ENCODE measurements around the gene C12orf57.

C12orf57 gene

GRCh38 chr12:6953442-6954315 is 9.9 kb downstream of the C12orf57 start:
- peak in 1 of 2 donors; percentile 70 for DNase-seq (ENCODE audit: low read depth in 2 of 2)

GRCh38 chr12:6954316-6955107 is 10.7 kb downstream of the C12orf57 start:
- no peak for DNase-seq (ENCODE audit: low read depth in 2 of 2)

- DNase-seq (ENCODE audit: low read depth in 2 of 2) = no peak
Observed at GRCh38 chr12:6955108-6956020, 11.5 kb downstream of the C12orf57 start.

GRCh38 chr12:6956021-6956727 is 12.4 kb downstream of the C12orf57 start:
- DNase-seq (ENCODE audit: low read depth in 2 of 2) = no peak

- DNase-seq (ENCODE audit: low read depth in 2 of 2) = no peak
Observed at GRCh38 chr12:6957151-6957701, 13.4 kb downstream of the C12orf57 start.

- DNase-seq (ENCODE audit: low read depth in 2 of 2) = no peak
Observed at GRCh38 chr12:6957741-6958608, 14.2 kb downstream of the C12orf57 start.

GRCh38 chr12:6958609-6959057 is 14.8 kb downstream of the C12orf57 start:
- DNase-seq (ENCODE audit: low read depth in 2 of 2) = no peak

- no peak for DNase-seq (ENCODE audit: low read depth in 2 of 2)
Observed at GRCh38 chr12:6959058-6959804, 15.4 kb downstream of the C12orf57 start.

GRCh38 chr12:6959805-6960592 is 16.2 kb downstream of the C12orf57 start:
- no peak for DNase-seq (ENCODE audit: low read depth in 2 of 2)

- no peak for DNase-seq (ENCODE audit: low read depth in 2 of 2)
Observed at GRCh38 chr12:6960593-6961277, 16.9 kb downstream of the C12orf57 start.

GRCh38 chr12:6961278-6961694 is 17.5 kb downstream of the C12orf57 start:
- DNase-seq (ENCODE audit: low read depth in 2 of 2) = peak; percentile 88 to 90

GRCh38 chr12:6961695-6962284 is 18.0 kb downstream of the C12orf57 start:
- DNase-seq (ENCODE audit: low read depth in 2 of 2) = no peak

GRCh38 chr12:6962285-6963015 is 18.6 kb downstream of the C12orf57 start:
- no peak for DNase-seq (ENCODE audit: low read depth in 2 of 2)

- no peak for DNase-seq (ENCODE audit: low read depth in 2 of 2)
Observed at GRCh38 chr12:6963016-6963731, 19.4 kb downstream of the C12orf57 start.

GRCh38 chr12:6963791-6964413 is 20.1 kb downstream of the C12orf57 start:
- no peak for DNase-seq (ENCODE audit: low read depth in 2 of 2)
